ENCODE results near the gene GTPBP6.

GRCh38 chrX:356385-357034 is 37.9 kb upstream of the GTPBP6 start:
- TF ChIP-seq POLR2A (IDR thresholded peaks at IDR 0.05) (no peak), POLR2AphosphoS5 (IDR thresholded peaks at IDR 0.05) (no peak), EP300 (IDR thresholded peaks at IDR 0.05; ENCODE audit: low read depth) (no peak)
- TF ChIP-seq, protein P1, sequence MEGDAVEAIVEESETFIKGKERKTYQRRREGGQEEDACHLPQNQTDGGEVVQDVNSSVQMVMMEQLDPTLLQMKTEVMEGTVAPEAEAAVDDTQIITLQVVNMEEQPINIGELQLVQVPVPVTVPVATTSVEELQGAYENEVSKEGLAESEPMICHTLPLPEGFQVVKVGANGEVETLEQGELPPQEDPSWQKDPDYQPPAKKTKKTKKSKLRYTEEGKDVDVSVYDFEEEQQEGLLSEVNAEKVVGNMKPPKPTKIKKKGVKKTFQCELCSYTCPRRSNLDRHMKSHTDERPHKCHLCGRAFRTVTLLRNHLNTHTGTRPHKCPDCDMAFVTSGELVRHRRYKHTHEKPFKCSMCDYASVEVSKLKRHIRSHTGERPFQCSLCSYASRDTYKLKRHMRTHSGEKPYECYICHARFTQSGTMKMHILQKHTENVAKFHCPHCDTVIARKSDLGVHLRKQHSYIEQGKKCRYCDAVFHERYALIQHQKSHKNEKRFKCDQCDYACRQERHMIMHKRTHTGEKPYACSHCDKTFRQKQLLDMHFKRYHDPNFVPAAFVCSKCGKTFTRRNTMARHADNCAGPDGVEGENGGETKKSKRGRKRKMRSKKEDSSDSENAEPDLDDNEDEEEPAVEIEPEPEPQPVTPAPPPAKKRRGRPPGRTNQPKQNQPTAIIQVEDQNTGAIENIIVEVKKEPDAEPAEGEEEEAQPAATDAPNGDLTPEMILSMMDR (IDR thresholded peaks at IDR 0.05) = no peak

Measured in transverse colon (tissue), 4 donors.